SK-N-SH (cell line): ENCODE measurements around the gene TFG. TPM values are rescaled to one million over a fixed set of nuclear protein-coding genes. Genes with fewer than 3 reads are reported as not detected.

ENCODE experiments used
- CTCF ChIA-PET: fragments of 300-600, 350-600 bp; formaldehyde crosslinking; extraction: SDS; loops from one replicate; lab custom pipeline; 2021; lab: Yijun Ruan, JAX
- POLR2A ChIA-PET: fragments of 350-600 bp; sonication (Branson Sonifier 250); formaldehyde crosslinking; extraction: SDS; loops from one replicate; lab custom pipeline; 2020; ENCODE audit warnings: antibody characterized with exemption, inconsistent platforms; lab: Yijun Ruan, JAX
- DNase-seq: peaks from one replicate; pipeline ENCODE4 v3.0.0; 2012
- H2AFZ ChIP-seq: fragments of 200-600 bp; sonication (generic); 2 replicates; pipeline ENCODE4 v1.8.1; 2016; ENCODE audit warnings: antibody characterized with exemption, mild to moderate bottlenecking, low read depth
- H3F3A ChIP-seq: fragments of 200-600 bp; sonication (generic); replicated peaks from 2 replicates; pipeline ENCODE3; 2016; ENCODE audit warnings: antibody characterized with exemption, mild to moderate bottlenecking; ENCODE audit not compliant: insufficient read depth
- H3K27ac ChIP-seq, 2 experiments: fragments of 200-500 bp in 1 of 2; fragments of 200-600 bp in 1 of 2; sonication (Bioruptor generic) in 1 of 2; sonication (generic), shearing (Covaris generic) in 1 of 2; 2 replicates each; pipeline versions ENCODE4 v1.5.1 to v1.6.1; 2014 to 2016; ENCODE audit warnings: low read depth in 2 of 2, inconsistent platforms in 1 of 2, low read length in 1 of 2, mild to moderate bottlenecking in 1 of 2, mixed read lengths in 1 of 2
- H3K27me3 ChIP-seq: fragments of 200-600 bp; sonication (generic), shearing (Covaris generic); 2 replicates; pipeline ENCODE4 v1.6.1; 2016; ENCODE audit warnings: mixed run types; ENCODE audit not compliant: insufficient read depth
- H3K36me3 ChIP-seq, 2 experiments: fragments of 200-500 bp in 1 of 2; fragments of 200-600 bp in 1 of 2; sonication (Bioruptor generic) in 1 of 2; sonication (generic) in 1 of 2; replicated peaks in 1 of 2; 2 replicates each; pipeline versions ENCODE3 to v1.5.1; 2014 to 2016; ENCODE audit warnings: low read length in 1 of 2, mild to moderate bottlenecking in 1 of 2; ENCODE audit not compliant: insufficient read depth in 2 of 2, control insufficient read depth in 1 of 2
- H3K4me1 ChIP-seq, 2 experiments: fragments of 200-500 bp in 1 of 2; fragments of 200-600 bp in 1 of 2; sonication (Bioruptor generic) in 1 of 2; sonication (generic), shearing (Covaris generic) in 1 of 2; 2 replicates each; pipeline versions ENCODE4 v1.5.1 to v1.6.1; 2014 to 2016; ENCODE audit warnings: low read depth in 1 of 2, low read length in 1 of 2, mixed run types in 1 of 2; ENCODE audit not compliant: insufficient read depth in 2 of 2, control insufficient read depth in 1 of 2
- H3K4me2 ChIP-seq: fragments of 200-600 bp; sonication (generic), shearing (Covaris generic); 2 replicates; pipeline ENCODE4 v1.6.1; 2017; ENCODE audit warnings: mixed run types
- H3K4me3 ChIP-seq, 2 experiments: fragments of 200-500 bp in 1 of 2; fragments of 200-600 bp in 1 of 2; sonication (Bioruptor generic) in 1 of 2; sonication (generic), shearing (Covaris generic) in 1 of 2; 2 replicates each; pipeline versions ENCODE4 v1.5.1 to v1.8.1; 2014 to 2016; ENCODE audit warnings: low read depth in 2 of 2, inconsistent platforms in 1 of 2, low read length in 1 of 2, mild to moderate bottlenecking in 1 of 2, mixed read lengths in 1 of 2, moderate library complexity in 1 of 2
- H3K79me2 ChIP-seq: fragments of 200-600 bp; sonication (generic); 2 replicates; pipeline ENCODE4 v1.8.1; 2017; ENCODE audit warnings: mild to moderate bottlenecking; ENCODE audit not compliant: insufficient read depth
- H3K9ac ChIP-seq: fragments of 200-600 bp; sonication (generic); 2 replicates; pipeline ENCODE4 v1.6.1; 2017; ENCODE audit warnings: mixed run types
- H3K9me2 ChIP-seq: fragments of 200-600 bp; sonication (generic); 2 replicates; pipeline ENCODE4 v1.6.1; 2017; ENCODE audit warnings: mixed run types
- H3K9me3 ChIP-seq: fragments of 200-600 bp; sonication (generic); 2 replicates; pipeline ENCODE4 v1.6.1; 2017; ENCODE audit warnings: mixed run types, mild to moderate bottlenecking, moderate library complexity
- H4K20me1 ChIP-seq: fragments of 200-600 bp; sonication (generic); 2 replicates; pipeline ENCODE4 v1.6.1; 2017; ENCODE audit warnings: mild to moderate bottlenecking, mixed run types; ENCODE audit not compliant: insufficient read depth
- ELF1 ChIP-seq: IDR thresholded peaks from 2 replicates; pipeline ENCODE4 v1.4.0; 2012
- FOSL2 ChIP-seq: IDR thresholded peaks from 2 replicates; pipeline ENCODE4 v1.4.0; 2012; ENCODE audit warnings: low read depth, mild to moderate bottlenecking, moderate library complexity, borderline replicate concordance
- JUND ChIP-seq: IDR thresholded peaks from 2 replicates; pipeline ENCODE4 v1.4.0; 2012
- MEF2A ChIP-seq: IDR thresholded peaks from 2 replicates; pipeline ENCODE4 v1.4.0; 2012; ENCODE audit warnings: low read depth, borderline replicate concordance
- NFIC ChIP-seq: IDR thresholded peaks from 2 replicates; pipeline ENCODE4 v1.4.0; 2012; ENCODE audit warnings: borderline replicate concordance
- RAD21 ChIP-seq: IDR thresholded peaks from 2 replicates; pipeline ENCODE4 v1.6.1; 2012; ENCODE audit warnings: mild to moderate bottlenecking, low read length
- SMC3 ChIP-seq: IDR thresholded peaks from 2 replicates; pipeline ENCODE4 v1.6.1; 2012; ENCODE audit warnings: low read depth, low read length, improper control_type of control experiment
- WGBS: methylation state at CpG from one replicate; pipeline ENCODE4 v1.1.6; 2017; ENCODE audit warnings: low lambda C conversion rate; 5-methylcytosine and 5-hydroxymethylcytosine counted together
- polyA plus RNA-seq, 3 experiments: library from polyadenylated mRNA; depleted of rRNA; stranded (reverse); fragments of >200 nt; gene quantifications; 2 replicates each; pipeline ENCODE4 v1.2.3, GENCODE V29; 2012
- TF ChIP-seq, protein P1 (sequence below): IDR thresholded peaks from 2 replicates; pipeline ENCODE4; 2012
- TF ChIP-seq, protein P2 (sequence below): fragments of 150-350 bp; IDR thresholded peaks from 2 replicates; pipeline ENCODE4 v1.6.1; 2017; ENCODE audit warnings: antibody characterized with exemption, low read length, low read depth, borderline replicate concordance
- TF ChIP-seq, protein P3 (sequence below): fragments of 200-600 bp; sonication (generic); IDR thresholded peaks from 2 replicates; pipeline ENCODE4 v1.6.1; 2017; ENCODE audit warnings: antibody characterized with exemption, mild to moderate bottlenecking, moderate library complexity
- TF ChIP-seq, protein P4 (sequence below): IDR thresholded peaks from 2 replicates; pipeline ENCODE4 v1.4.0; 2012; ENCODE audit warnings: low read depth

TFG gene
- polyA plus RNA-seq, 1 of the 3 experiments (the other 2 are of a cell fraction), result 83.1 TPM

DNA sequence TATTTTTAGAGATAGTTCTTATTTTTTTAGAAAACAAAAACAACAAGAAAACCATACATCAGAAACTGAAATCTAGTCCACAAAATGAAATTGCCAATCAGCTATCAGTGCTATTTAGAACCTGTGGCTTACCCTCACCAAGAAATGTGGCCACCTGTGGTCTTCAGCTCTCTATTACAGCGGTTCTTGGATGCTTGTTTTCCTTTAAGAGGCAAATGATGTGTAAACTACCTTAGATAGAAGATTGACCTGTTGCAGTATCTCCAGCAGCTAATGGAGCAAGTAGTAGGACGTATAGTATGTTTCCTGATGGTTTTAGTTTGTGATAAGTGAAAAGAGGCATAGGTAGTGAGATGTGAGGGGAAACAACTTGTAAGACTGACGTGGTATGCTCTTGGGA lies 21.2 kb downstream of the TFG start:
- Histone ChIP-seq H3K27me3 (no peaks in the 10 kb centered on the region), H2AFZ (no peak overlapping the region), H3K79me2 (peaks cover 88% of the 10 kb centered on the region), H3K4me1 (peaks cover 0 to 3% of the 10 kb centered on the region in 2 experiments; a peak in 2 of 4 replicates), H4K20me1 (peaks cover 50% of the 10 kb centered on the region), H3K4me3 (no peak overlapping the region), H3F3A (peaks cover 28% of the 10 kb centered on the region), H3K36me3 (peaks cover 79 to 86% of the 10 kb centered on the region in 2 experiments), H3K4me2 (no peak overlapping the region), H3K27ac (no peak overlapping the region), H3K9ac (no peak overlapping the region), H3K9me2 (no peaks in the 10 kb centered on the region), H3K9me3 (no peaks in the 10 kb centered on the region)
- ChIA-PET POLR2A (no interaction called here), CTCF (interaction anchor here (0.8 kb wide), 1 partner anchor 591 kb away, joined by 3 read pairs; no protein-coding TSS in a partner anchor)
- no peak for DNase-seq
- 98% methylated on average over 3 of the region's 3 CpGs for WGBS
- no peak for TF ChIP-seq FOSL2
- TF ChIP-seq, protein P1, sequence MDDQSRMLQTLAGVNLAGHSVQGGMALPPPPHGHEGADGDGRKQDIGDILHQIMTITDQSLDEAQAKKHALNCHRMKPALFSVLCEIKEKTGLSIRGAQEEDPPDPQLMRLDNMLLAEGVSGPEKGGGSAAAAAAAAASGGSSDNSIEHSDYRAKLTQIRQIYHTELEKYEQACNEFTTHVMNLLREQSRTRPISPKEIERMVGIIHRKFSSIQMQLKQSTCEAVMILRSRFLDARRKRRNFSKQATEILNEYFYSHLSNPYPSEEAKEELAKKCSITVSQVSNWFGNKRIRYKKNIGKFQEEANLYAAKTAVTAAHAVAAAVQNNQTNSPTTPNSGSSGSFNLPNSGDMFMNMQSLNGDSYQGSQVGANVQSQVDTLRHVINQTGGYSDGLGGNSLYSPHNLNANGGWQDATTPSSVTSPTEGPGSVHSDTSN, result no peak
- TF ChIP-seq ELF1, result no peak

DNA sequence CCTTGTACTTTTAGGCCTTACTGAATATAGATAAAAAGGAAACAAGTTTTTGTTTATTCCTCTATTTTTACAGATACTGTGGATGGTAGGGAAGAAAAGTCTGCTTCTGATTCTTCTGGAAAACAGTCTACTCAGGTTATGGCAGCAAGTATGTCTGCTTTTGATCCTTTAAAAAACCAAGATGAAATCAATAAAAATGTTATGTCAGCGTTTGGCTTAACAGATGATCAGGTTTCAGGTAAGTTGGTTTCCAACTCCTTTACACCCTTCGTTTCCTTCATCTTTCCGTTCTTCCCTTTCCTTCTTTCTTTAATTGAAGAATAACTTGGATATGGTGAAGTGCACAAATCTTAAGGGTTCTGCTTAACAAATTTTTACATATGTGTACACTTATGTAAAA lies 23.1 kb downstream of the TFG start:
- DNase-seq, result no peak
- Histone ChIP-seq H3K27me3 (no peaks in the 10 kb centered on the region), H3K27ac (no peak overlapping the region), H3K9me2 (no peaks in the 10 kb centered on the region), H3K4me2 (no peak overlapping the region), H3K79me2 (peaks cover 86% of the 10 kb centered on the region), H3K9me3 (no peaks in the 10 kb centered on the region), H3K4me1 (peaks cover 0 to 3% of the 10 kb centered on the region in 2 experiments; a peak in 2 of 4 replicates), H3K4me3 (no peak overlapping the region), H3K9ac (no peak overlapping the region), H3F3A (peaks cover 20% of the 10 kb centered on the region), H3K36me3 (peaks cover 81 to 88% of the 10 kb centered on the region in 2 experiments), H4K20me1 (peaks cover 32% of the 10 kb centered on the region), H2AFZ (no peak overlapping the region)
- TF ChIP-seq, protein P2, sequence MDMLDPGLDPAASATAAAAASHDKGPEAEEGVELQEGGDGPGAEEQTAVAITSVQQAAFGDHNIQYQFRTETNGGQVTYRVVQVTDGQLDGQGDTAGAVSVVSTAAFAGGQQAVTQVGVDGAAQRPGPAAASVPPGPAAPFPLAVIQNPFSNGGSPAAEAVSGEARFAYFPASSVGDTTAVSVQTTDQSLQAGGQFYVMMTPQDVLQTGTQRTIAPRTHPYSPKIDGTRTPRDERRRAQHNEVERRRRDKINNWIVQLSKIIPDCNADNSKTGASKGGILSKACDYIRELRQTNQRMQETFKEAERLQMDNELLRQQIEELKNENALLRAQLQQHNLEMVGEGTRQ, result no peak
- ChIA-PET CTCF (interaction anchor here (1.1 to 1.2 kb wide), 3 partner anchors 10 to 22 kb away, joined by 3 to 4 read pairs (median 4); no protein-coding TSS in a partner anchor), POLR2A (no interaction called here)
- WGBS, result 91% methylated on average over 3 of the region's 3 CpGs

DNA sequence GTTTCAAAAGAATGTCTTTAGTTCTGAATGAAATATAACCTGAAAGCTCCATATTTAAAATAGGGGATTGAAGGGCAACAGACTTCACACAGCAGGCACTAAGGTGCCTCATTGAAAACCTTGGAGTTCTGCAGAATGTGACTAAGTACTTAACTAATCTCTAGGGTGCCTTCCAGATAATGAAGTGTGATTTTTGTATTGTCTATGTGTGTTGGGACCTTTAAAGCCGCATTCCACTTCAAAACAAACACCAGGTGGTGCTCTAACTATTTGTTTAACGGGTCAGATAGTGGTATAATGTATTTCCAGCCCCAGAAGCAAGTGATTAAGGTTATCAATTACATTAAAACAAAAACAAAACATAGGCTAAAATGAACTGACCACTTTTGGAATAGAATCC lies 28.0 kb downstream of the TFG start:
- Histone ChIP-seq H3K4me3 (no peak overlapping the region), H3K27me3 (no peaks in the 10 kb centered on the region), H3K9ac (no peak overlapping the region), H3K79me2 (peaks cover 81% of the 10 kb centered on the region), H3K9me2 (no peaks in the 10 kb centered on the region), H3K9me3 (no peaks in the 10 kb centered on the region), H3K4me1 (no peaks in the 10 kb centered on the region; a peak in 1 of 4 replicates), H2AFZ (no peak overlapping the region), H3F3A (peaks cover 16% of the 10 kb centered on the region), H3K27ac (no peak overlapping the region), H3K36me3 (peaks cover 88 to 92% of the 10 kb centered on the region in 2 experiments), H4K20me1 (peaks cover 14% of the 10 kb centered on the region), H3K4me2 (no peak overlapping the region)
- ChIA-PET POLR2A (no interaction called here), CTCF (interaction anchor here (0.6 to 4.1 kb wide), 18 partner anchors 9 to 887 kb away, joined by 3 to 32 read pairs (median 3); partner anchors contain the start of gene SENP7)
- WGBS, result 85% methylated on average over 2 of the region's 2 CpGs
- TF ChIP-seq, protein P3, sequence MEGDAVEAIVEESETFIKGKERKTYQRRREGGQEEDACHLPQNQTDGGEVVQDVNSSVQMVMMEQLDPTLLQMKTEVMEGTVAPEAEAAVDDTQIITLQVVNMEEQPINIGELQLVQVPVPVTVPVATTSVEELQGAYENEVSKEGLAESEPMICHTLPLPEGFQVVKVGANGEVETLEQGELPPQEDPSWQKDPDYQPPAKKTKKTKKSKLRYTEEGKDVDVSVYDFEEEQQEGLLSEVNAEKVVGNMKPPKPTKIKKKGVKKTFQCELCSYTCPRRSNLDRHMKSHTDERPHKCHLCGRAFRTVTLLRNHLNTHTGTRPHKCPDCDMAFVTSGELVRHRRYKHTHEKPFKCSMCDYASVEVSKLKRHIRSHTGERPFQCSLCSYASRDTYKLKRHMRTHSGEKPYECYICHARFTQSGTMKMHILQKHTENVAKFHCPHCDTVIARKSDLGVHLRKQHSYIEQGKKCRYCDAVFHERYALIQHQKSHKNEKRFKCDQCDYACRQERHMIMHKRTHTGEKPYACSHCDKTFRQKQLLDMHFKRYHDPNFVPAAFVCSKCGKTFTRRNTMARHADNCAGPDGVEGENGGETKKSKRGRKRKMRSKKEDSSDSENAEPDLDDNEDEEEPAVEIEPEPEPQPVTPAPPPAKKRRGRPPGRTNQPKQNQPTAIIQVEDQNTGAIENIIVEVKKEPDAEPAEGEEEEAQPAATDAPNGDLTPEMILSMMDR, result peak; percentile 63
- peak; percentile 32 for TF ChIP-seq SMC3
- peak; percentile 70 for TF ChIP-seq RAD21
- no peak for TF ChIP-seq MEF2A
- TF ChIP-seq JUND, result no peak
- TF ChIP-seq NFIC, result no peak
- TF ChIP-seq, protein P4, sequence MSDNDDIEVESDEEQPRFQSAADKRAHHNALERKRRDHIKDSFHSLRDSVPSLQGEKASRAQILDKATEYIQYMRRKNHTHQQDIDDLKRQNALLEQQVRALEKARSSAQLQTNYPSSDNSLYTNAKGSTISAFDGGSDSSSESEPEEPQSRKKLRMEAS, result no peak
- DNase-seq, result peak; percentile 24
